DMS 273 treated with DMSO at 0.1 percent for 48 hours (cell line): ENCODE measurements around the gene PLCD3.

Experiments
- DNase-seq: peaks from one replicate; lab custom pipeline; 2025; lab: John Stamatoyannopoulos, UW

The PLCD3 gene

GRCh38 chr17:45149669-45150664, 17.7 kb upstream of the PLCD3 start:
- peak; percentile 42 for DNase-seq

GRCh38 chr17:45149037-45149668, 16.8 kb upstream of the PLCD3 start:
- peak; percentile 48 for DNase-seq

GRCh38 chr17:45148183-45149036, 16.1 kb upstream of the PLCD3 start, which contains the start of gene HEXIM1:
Gene HEXIM1 (plus strand): TSS chr17:45148475. CDS start chr17:45149191, 716 bp downstream.
- DNase-seq, result peak; percentile 100

- DNase-seq, result peak; percentile 90
These were observed 15.4 kb upstream of the PLCD3 start for GRCh38 chr17:45147581-45148182.

GRCh38 chr17:45146890-45147580, 14.7 kb upstream of the PLCD3 start:
- DNase-seq, result peak; percentile 74

- no peak for DNase-seq
These were observed 14.2 kb upstream of the PLCD3 start for GRCh38 chr17:45146592-45146889.

- DNase-seq, result no peak
These were observed 13.9 kb upstream of the PLCD3 start for GRCh38 chr17:45146166-45146565.

GRCh38 chr17:45145035-45145389, 12.7 kb upstream of the PLCD3 start:
- no peak for DNase-seq

- DNase-seq, result no peak
These were observed 12.1 kb upstream of the PLCD3 start for GRCh38 chr17:45144199-45145034.

- no peak for DNase-seq
These were observed 11.5 kb upstream of the PLCD3 start for GRCh38 chr17:45143767-45144198.

- no peak for DNase-seq
These were observed 10.9 kb upstream of the PLCD3 start for GRCh38 chr17:45143094-45143670.

- DNase-seq, result no peak
These were observed 7.2 kb upstream of the PLCD3 start for GRCh38 chr17:45139533-45139920.

GRCh38 chr17:45138911-45139532, 6.7 kb upstream of the PLCD3 start:
- DNase-seq, result no peak

GRCh38 chr17:45137561-45138305, 5.4 kb upstream of the PLCD3 start:
- DNase-seq, result no peak

- no peak for DNase-seq
These were observed 4.7 kb upstream of the PLCD3 start for GRCh38 chr17:45136846-45137560.

- no peak for DNase-seq
These were observed 3.9 kb upstream of the PLCD3 start for GRCh38 chr17:45135978-45136791.
